HEK293T (cell line): ENCODE results near the gene TBC1D22B.
A peak's percentile ranks its signal among the peaks of the same experiment; 100 is the strongest.

Experiments used
- CTCF ChIA-PET: fragments of 350-600 bp; formaldehyde crosslinking; extraction: SDS; loops from one replicate; lab custom pipeline; 2021; ENCODE audit warnings: antibody characterized with exemption, inconsistent platforms; lab: Yijun Ruan, JAX
- POLR2A ChIA-PET: fragments of 350-600 bp; formaldehyde crosslinking; extraction: SDS; loops from one replicate; lab custom pipeline; 2020; ENCODE audit warnings: antibody characterized with exemption, inconsistent platforms; lab: Yijun Ruan, JAX
- DNase-seq: peaks from one replicate; pipeline ENCODE4 v3.0.0; 2012; ENCODE audit warnings: mixed read lengths; ENCODE audit errors: extremely low spot score
- ARNT ChIP-seq: fragments of 450-650 bp; IDR thresholded peaks from 2 replicates; pipeline ENCODE4 v1.6.1; 2017; ENCODE audit warnings: mild to moderate bottlenecking
- BHLHE40 ChIP-seq: fragments of 450-650 bp; IDR thresholded peaks from 2 replicates; pipeline ENCODE4 v1.6.1; 2016; ENCODE audit warnings: mild to moderate bottlenecking, moderate library complexity, borderline replicate concordance
- CTBP1 ChIP-seq: fragments of 450-650 bp; IDR thresholded peaks from 2 replicates; pipeline ENCODE4 v1.6.1; 2016; ENCODE audit warnings: borderline replicate concordance
- ELF4 ChIP-seq: fragments of 450-650 bp; IDR thresholded peaks from 2 replicates; pipeline ENCODE4 v1.6.1; 2017; ENCODE audit warnings: antibody characterized with exemption
- FOXA1 ChIP-seq: fragments of 450-650 bp; IDR thresholded peaks from 2 replicates; pipeline ENCODE4 v1.6.1; 2016; ENCODE audit warnings: mild to moderate bottlenecking
- FOXK2 ChIP-seq: fragments of 450-650 bp; IDR thresholded peaks from 2 replicates; pipeline ENCODE4 v1.6.1; 2016; ENCODE audit warnings: mild to moderate bottlenecking
- FOXM1 ChIP-seq: fragments of 450-650 bp; IDR thresholded peaks from 2 replicates; pipeline ENCODE4 v1.6.1; 2017; ENCODE audit warnings: mild to moderate bottlenecking, borderline replicate concordance
- HDGF ChIP-seq: fragments of 450-650 bp; IDR thresholded peaks from 2 replicates; pipeline ENCODE4 v1.6.1; 2017; ENCODE audit warnings: antibody characterized with exemption, borderline replicate concordance
- L3MBTL2 ChIP-seq: fragments of 450-650 bp; conservative IDR thresholded peaks from 2 replicates; pipeline ENCODE4 v1.6.1; 2016; ENCODE audit warnings: mild to moderate bottlenecking
- LEF1 ChIP-seq: fragments of 450-650 bp; IDR thresholded peaks from 2 replicates; pipeline ENCODE4 v1.6.1; 2017; ENCODE audit warnings: mild to moderate bottlenecking, borderline replicate concordance
- NFRKB ChIP-seq: fragments of 450-650 bp; IDR thresholded peaks from 2 replicates; pipeline ENCODE4 v1.6.1; 2016; ENCODE audit warnings: mild to moderate bottlenecking, moderate library complexity
- SP1 ChIP-seq: fragments of 450-650 bp; IDR thresholded peaks from 2 replicates; pipeline ENCODE4 v1.6.1; 2017
- SUZ12 ChIP-seq: fragments of 450-650 bp; IDR thresholded peaks from 2 replicates; pipeline ENCODE4 v1.6.1; 2016; ENCODE audit warnings: mild to moderate bottlenecking
- TARDBP ChIP-seq: fragments of 450-650 bp; IDR thresholded peaks from 2 replicates; pipeline ENCODE4 v1.6.1; 2016
- ZNF384 ChIP-seq: fragments of 450-650 bp; IDR thresholded peaks from 2 replicates; pipeline ENCODE4 v1.6.1; 2016
- TF ChIP-seq, protein P1 (sequence below): fragments of 450-650 bp; IDR thresholded peaks from 2 replicates; pipeline ENCODE4 v1.6.1; 2016

Gene TBC1D22B

DNA sequence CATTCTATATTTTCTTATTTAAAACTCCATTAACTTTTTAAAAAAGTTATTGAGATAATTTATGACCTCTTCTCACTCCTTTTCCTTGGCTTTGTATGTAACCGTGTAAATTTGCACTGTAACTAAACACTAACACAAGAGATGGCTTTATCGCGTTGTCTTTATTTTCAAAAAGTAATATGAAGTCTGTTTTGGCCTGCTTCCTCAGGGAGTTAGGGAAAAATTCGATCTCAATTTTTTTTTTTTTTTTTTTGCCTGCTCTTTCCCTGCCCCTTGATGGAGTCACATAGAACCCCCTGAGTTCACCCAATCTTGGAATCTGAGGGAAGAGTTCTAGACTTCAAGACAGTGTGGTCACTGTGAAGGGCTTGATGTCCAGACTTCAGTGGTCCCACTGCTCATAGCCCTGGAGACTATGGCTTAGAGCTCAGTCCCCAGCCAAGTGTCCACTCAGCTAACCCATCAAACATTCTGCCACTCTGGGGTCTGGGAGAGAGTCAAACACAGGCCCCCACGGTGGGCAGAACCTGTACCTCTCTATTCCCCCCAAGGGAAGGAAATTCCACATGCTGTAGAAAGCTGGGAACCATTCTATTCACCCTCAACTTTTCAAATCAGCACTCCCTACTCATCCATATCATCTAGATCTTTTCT is 15.7 kb upstream of the TBC1D22B start:
- TF ChIP-seq L3MBTL2 = no peak
- no peak for TF ChIP-seq FOXA1
- TF ChIP-seq SP1 = no peak
- TF ChIP-seq ELF4 = no peak
- no peak for TF ChIP-seq TARDBP
- TF ChIP-seq LEF1 = no peak
- TF ChIP-seq NFRKB = no peak
- no peak for TF ChIP-seq FOXM1
- TF ChIP-seq CTBP1 = no peak
- TF ChIP-seq, protein P1, sequence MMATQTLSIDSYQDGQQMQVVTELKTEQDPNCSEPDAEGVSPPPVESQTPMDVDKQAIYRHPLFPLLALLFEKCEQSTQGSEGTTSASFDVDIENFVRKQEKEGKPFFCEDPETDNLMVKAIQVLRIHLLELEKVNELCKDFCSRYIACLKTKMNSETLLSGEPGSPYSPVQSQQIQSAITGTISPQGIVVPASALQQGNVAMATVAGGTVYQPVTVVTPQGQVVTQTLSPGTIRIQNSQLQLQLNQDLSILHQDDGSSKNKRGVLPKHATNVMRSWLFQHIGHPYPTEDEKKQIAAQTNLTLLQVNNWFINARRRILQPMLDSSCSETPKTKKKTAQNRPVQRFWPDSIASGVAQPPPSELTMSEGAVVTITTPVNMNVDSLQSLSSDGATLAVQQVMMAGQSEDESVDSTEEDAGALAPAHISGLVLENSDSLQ = no peak
- no peak for TF ChIP-seq ZNF384
- TF ChIP-seq BHLHE40 = no peak
- no peak for TF ChIP-seq SUZ12
- POLR2A ChIA-PET = interaction anchor here (1.1 to 1.4 kb wide), 2 partner anchors 10 to 16 kb away, joined by 4 to 14 read pairs; partner anchors contain the start of genes TBC1D22B and TMEM217
- CTCF ChIA-PET = interaction anchor here (0.8 kb wide), 1 partner anchor 22 kb away, joined by 3 read pairs; no protein-coding TSS in a partner anchor
- DNase-seq = no peak

DNA sequence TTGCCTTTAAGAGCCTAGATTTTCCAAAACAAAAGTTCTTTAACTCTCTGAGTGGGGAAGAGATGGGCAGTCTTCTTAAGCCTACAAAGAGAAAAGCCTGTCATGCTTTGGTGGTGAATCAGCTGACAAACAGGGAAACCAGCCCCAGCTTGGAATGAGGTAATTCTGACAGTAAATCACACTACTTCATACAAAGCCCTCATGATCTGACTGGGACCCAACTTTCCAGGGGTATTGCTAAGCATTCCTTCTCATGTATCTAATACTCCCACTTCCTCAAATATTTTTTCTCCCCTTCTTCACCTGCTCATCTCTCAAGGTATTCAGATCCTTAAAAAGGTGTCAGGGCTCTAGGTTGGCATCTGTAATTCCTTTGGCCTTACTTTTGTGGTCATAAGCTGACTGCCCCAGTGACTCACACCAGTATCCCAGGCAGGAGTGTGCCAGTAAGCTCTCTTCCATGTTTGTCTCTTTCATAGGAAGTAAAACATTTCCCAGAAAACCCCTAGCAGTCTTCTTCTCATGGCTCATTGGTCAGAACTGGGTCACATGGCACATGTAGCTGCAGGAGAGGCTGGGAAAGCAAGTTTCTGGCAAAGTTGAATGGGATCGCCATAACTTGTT is 15.0 kb upstream of the TBC1D22B start:
- DNase-seq = peak; percentile 9
- TF ChIP-seq SP1 (no peak), BHLHE40 (no peak)
- TF ChIP-seq, protein P1 = peak; percentile 37; the same call in 1 of the 2 replicates
- CTCF ChIA-PET = no interaction called here
- POLR2A ChIA-PET = interaction anchor here (1.1 to 1.4 kb wide), 2 partner anchors 9 to 15 kb away, joined by 4 to 14 read pairs; partner anchors contain the start of genes TBC1D22B and TMEM217

- ChIA-PET CTCF (no interaction called here), POLR2A (interaction anchor here (1.1 to 1.4 kb wide), 2 partner anchors 8 to 15 kb away, joined by 4 to 14 read pairs; partner anchors contain the start of genes TBC1D22B and TMEM217)
- DNase-seq = no peak
- no peak for TF ChIP-seq SP1
- TF ChIP-seq BHLHE40 = no peak
- TF ChIP-seq TARDBP = no peak
- no peak for TF ChIP-seq HDGF
- no peak for TF ChIP-seq NFRKB
- TF ChIP-seq ARNT = no peak
- TF ChIP-seq, protein P1 = no peak
- TF ChIP-seq LEF1 = no peak
- TF ChIP-seq L3MBTL2 = no peak
- no peak for TF ChIP-seq CTBP1
- TF ChIP-seq ELF4 = no peak
- no peak for TF ChIP-seq FOXA1
- TF ChIP-seq ZNF384 = no peak
- no peak for TF ChIP-seq FOXM1
- no peak for TF ChIP-seq SUZ12
- no peak for TF ChIP-seq FOXK2
These were observed 14.3 kb upstream of the TBC1D22B start for GRCh38 chr6:37243131-37243815.

DNA sequence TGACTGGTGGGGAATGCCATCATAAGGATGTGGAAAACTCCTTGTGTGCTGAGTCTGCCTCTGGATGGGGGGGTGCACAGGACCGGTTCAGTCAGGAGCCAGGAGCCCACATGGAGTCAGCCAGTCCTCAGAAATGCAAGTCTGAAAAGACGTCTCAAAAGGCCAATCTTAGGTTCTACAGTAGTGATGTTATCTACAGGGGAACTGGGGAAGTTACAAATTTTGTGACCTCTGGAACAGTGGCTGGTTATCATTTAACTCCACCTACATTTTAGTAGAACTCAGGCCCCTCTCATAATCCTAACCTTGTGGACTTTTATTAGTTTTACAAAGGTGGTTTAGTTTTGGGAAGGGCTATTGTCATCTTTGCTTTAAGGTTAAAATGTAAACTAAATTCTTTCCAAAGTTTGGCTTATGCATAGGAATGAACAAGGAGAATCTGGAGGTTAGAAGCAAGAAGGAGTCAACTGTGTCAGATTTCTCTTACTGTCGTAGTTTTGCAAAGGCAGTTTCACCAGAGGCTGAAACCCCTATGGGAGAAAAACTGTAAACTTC is 13.7 kb upstream of the TBC1D22B start:
- CTCF ChIA-PET = no interaction called here
- POLR2A ChIA-PET = interaction anchor here (2.9 kb wide), 1 partner anchor 14 kb away, joined by 11 read pairs; the partner anchor contains the start of genes TBC1D22B and TMEM217
- DNase-seq = no peak
- TF ChIP-seq ZNF384 (no peak), NFRKB (no peak), FOXM1 (no peak), FOXA1 (no peak), FOXK2 (no peak), HDGF (no peak), SP1 (no peak), SUZ12 (no peak)
- TF ChIP-seq, protein P1 = no peak
